Measurements from ENCODE around the gene PTAR1.
"Not testable (repeated sequence)": the region's sequence is repeated elsewhere in the genome, so short reads cannot be mapped to it uniquely, and the experiment has no call there.

DNA sequence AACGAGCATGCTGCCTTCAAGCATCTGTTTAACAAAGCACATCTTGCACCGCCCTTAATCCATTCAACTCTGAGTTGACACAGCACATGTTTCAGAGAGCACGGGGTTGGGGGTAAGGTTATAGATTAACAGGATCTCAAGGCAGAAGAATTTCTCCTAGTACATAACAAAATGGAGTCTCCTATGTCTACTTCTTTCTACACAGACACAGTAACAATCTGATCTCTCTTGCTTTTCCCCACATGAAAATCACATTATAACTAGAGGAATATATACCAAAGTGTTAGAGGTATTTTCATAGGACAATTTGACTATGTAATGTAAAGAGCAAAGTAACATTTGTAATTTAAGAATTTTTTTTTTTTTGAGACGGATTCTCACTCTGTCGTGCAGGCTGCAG, 4.1 kb upstream of the PTAR1 start:
- TF ChIP-seq, protein P1, sequence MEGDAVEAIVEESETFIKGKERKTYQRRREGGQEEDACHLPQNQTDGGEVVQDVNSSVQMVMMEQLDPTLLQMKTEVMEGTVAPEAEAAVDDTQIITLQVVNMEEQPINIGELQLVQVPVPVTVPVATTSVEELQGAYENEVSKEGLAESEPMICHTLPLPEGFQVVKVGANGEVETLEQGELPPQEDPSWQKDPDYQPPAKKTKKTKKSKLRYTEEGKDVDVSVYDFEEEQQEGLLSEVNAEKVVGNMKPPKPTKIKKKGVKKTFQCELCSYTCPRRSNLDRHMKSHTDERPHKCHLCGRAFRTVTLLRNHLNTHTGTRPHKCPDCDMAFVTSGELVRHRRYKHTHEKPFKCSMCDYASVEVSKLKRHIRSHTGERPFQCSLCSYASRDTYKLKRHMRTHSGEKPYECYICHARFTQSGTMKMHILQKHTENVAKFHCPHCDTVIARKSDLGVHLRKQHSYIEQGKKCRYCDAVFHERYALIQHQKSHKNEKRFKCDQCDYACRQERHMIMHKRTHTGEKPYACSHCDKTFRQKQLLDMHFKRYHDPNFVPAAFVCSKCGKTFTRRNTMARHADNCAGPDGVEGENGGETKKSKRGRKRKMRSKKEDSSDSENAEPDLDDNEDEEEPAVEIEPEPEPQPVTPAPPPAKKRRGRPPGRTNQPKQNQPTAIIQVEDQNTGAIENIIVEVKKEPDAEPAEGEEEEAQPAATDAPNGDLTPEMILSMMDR (conservative IDR thresholded peaks at IDR 0.05) = not testable (repeated sequence)
- not testable (repeated sequence) for TF ChIP-seq EZH2 (IDR thresholded peaks at IDR 0.05; ENCODE audit: low read depth)

Data from PC-9 (cell line).